IMR-90 (cell line): ENCODE measurements around the gene SLC25A25. TPM values are rescaled to one million over a fixed set of nuclear protein-coding genes. Genes with fewer than 3 reads are reported as not detected.

Experiments
- ATAC-seq: fragments of 200-7000 bp; cut with Tn5 transposase; 2 replicates; pipeline ENCODE4 v1.9.1; 2020; ENCODE audit warnings: low read depth, mild to moderate bottlenecking, moderate library complexity
- BruUV-seq: library from RNA; stranded (reverse); fragments of 400-500 nt; replicated peaks from 2 replicates; lab custom pipeline; 2021; lab: Mats Ljungman, UMichigan
- CTCF ChIA-PET: fragments of 300-600 bp; formaldehyde crosslinking; extraction: SDS; loops from one replicate; lab custom pipeline; 2021; ENCODE audit warnings: antibody characterized with exemption; lab: Yijun Ruan, JAX
- POLR2A ChIA-PET: fragments of 300-600 bp; sonication (Branson Sonifier 250); formaldehyde crosslinking; loops from one replicate; lab custom pipeline; 2022; ENCODE audit warnings: antibody characterized with exemption; ENCODE audit not compliant: unreplicated experiment; lab: Charles Lee
- DNase-seq: peaks from one replicate; pipeline ENCODE4 v3.0.0; 2013
- H2AFZ ChIP-seq: replicated peaks from 2 replicates; pipeline ENCODE3; 2013; ENCODE audit warnings: low read length, mild to moderate bottlenecking; ENCODE audit not compliant: poor library complexity
- H2AK5ac ChIP-seq: 2 replicates; pipeline ENCODE4 v1.6.1; 2013; ENCODE audit warnings: low read depth, low read length, inconsistent platforms
- H2AK9ac ChIP-seq: replicated peaks from 2 replicates; pipeline ENCODE3; 2013; ENCODE audit warnings: mild to moderate bottlenecking, low read depth, low read length, moderate library complexity; ENCODE audit not compliant: poor library complexity
- H2BK120ac ChIP-seq: 2 replicates; pipeline ENCODE4 v1.6.1; 2013; ENCODE audit warnings: low read depth, low read length, inconsistent platforms
- H2BK15ac ChIP-seq: 3 replicates; pipeline ENCODE4 v1.6.1; 2013; ENCODE audit warnings: low read depth, low read length, inconsistent platforms
- H2BK20ac ChIP-seq: 2 replicates; pipeline ENCODE4 v1.6.1; 2013; ENCODE audit warnings: low read depth, mild to moderate bottlenecking, inconsistent platforms, low read length, moderate library complexity
- H2BK5ac ChIP-seq: 2 replicates; pipeline ENCODE4 v1.6.1; 2013; ENCODE audit warnings: mild to moderate bottlenecking, low read depth, low read length, inconsistent platforms; ENCODE audit not compliant: poor library complexity, severe bottlenecking
- H3K14ac ChIP-seq: replicated peaks from 2 replicates; pipeline ENCODE4 v1.6.1; 2013; ENCODE audit warnings: low read depth, low read length, inconsistent platforms
- H3K18ac ChIP-seq: 2 replicates; pipeline ENCODE4 v1.6.1; 2013; ENCODE audit warnings: low read depth, low read length, control low read depth
- H3K23ac ChIP-seq: 2 replicates; pipeline ENCODE4 v1.6.1; 2013; ENCODE audit warnings: low read depth, low read length, inconsistent platforms
- H3K27ac ChIP-seq: 2 replicates; pipeline ENCODE4 v1.5.1; 2013; ENCODE audit warnings: mild to moderate bottlenecking, control low read depth, low read length; ENCODE audit not compliant: insufficient read depth
- H3K27me3 ChIP-seq: 2 replicates; pipeline ENCODE4 v1.6.1; 2013; ENCODE audit warnings: low read length; ENCODE audit not compliant: control insufficient read depth, insufficient read depth
- H3K36me3 ChIP-seq: 2 replicates; pipeline ENCODE4 v1.6.1; 2013; ENCODE audit warnings: low read length, mixed read lengths; ENCODE audit not compliant: control insufficient read depth, insufficient read depth
- H3K4ac ChIP-seq: 2 replicates; pipeline ENCODE4 v1.6.1; 2013; ENCODE audit warnings: low read depth, low read length, inconsistent platforms
- H3K4me1 ChIP-seq: 2 replicates; pipeline ENCODE4 v1.6.1; 2013; ENCODE audit warnings: low read length, mixed read lengths; ENCODE audit not compliant: control insufficient read depth, insufficient read depth
- H3K4me2 ChIP-seq: 2 replicates; pipeline ENCODE4 v1.6.1; 2013; ENCODE audit warnings: low read depth, mild to moderate bottlenecking, control low read depth, low read length, moderate library complexity
- H3K4me3 ChIP-seq: 2 replicates; pipeline ENCODE4 v1.5.1; 2013; ENCODE audit warnings: low read depth, mild to moderate bottlenecking, control low read depth, low read length, moderate library complexity; ENCODE audit not compliant: insufficient read depth
- H3K56ac ChIP-seq: 2 replicates; pipeline ENCODE4 v1.6.1; 2013; ENCODE audit warnings: low read length, inconsistent platforms; ENCODE audit not compliant: insufficient read depth; ENCODE audit errors: extremely low read depth
- H3K79me1 ChIP-seq, 2 experiments: 2 replicates each; pipeline ENCODE4 v1.6.1; 2013; ENCODE audit warnings: low read length in 2 of 2, inconsistent platforms in 1 of 2, low read depth in 1 of 2
- H3K9ac ChIP-seq: 2 replicates; pipeline ENCODE4 v1.6.1; 2013; ENCODE audit warnings: low read depth, low read length, control low read depth
- H3K9me1 ChIP-seq: 2 replicates; pipeline ENCODE4 v1.6.1; 2013; ENCODE audit warnings: low read length, inconsistent platforms; ENCODE audit not compliant: insufficient read depth
- H3K9me3 ChIP-seq: 2 replicates; pipeline ENCODE4 v1.6.1; 2013; ENCODE audit warnings: low read length; ENCODE audit not compliant: control insufficient read depth, insufficient read depth
- H4K20me1 ChIP-seq: 2 replicates; pipeline ENCODE4 v1.6.1; 2013; ENCODE audit warnings: low read length, inconsistent platforms; ENCODE audit not compliant: insufficient read depth
- H4K5ac ChIP-seq: 2 replicates; pipeline ENCODE4 v1.6.1; 2013; ENCODE audit warnings: mild to moderate bottlenecking, low read depth, low read length, control low read depth
- H4K8ac ChIP-seq, 2 experiments: 2 replicates each; pipeline ENCODE4 v1.6.1; 2013; ENCODE audit warnings: low read depth in 2 of 2, low read length in 2 of 2, control low read depth in 1 of 2, inconsistent platforms in 1 of 2
- H4K91ac ChIP-seq: 2 replicates; pipeline ENCODE4 v1.6.1; 2013; ENCODE audit warnings: low read depth, low read length, inconsistent platforms; ENCODE audit not compliant: insufficient read depth
- BHLHE40 ChIP-seq: fragments of 150-350 bp; IDR thresholded peaks from 2 replicates; pipeline ENCODE4 v1.6.1; 2016; ENCODE audit warnings: mild to moderate bottlenecking, low read depth, low read length
- CHD1 ChIP-seq: IDR thresholded peaks from 2 replicates; pipeline ENCODE4 v1.6.1; 2012; ENCODE audit warnings: low read depth, low read length, improper control_type of control experiment
- CTCF ChIP-seq: conservative IDR thresholded peaks from 2 replicates; pipeline ENCODE4 v1.5.1; 2012; ENCODE audit warnings: mild to moderate bottlenecking, low read depth, low read length, improper control_type of control experiment
- RCOR1 ChIP-seq: IDR thresholded peaks from 2 replicates; pipeline ENCODE4 v1.6.1; 2012; ENCODE audit warnings: mild to moderate bottlenecking, low read length, improper control_type of control experiment; ENCODE audit not compliant: insufficient replicate concordance
- RFX5 ChIP-seq: IDR thresholded peaks from 2 replicates; pipeline ENCODE4 v1.8.0; 2012; ENCODE audit warnings: low read depth, mild to moderate bottlenecking, low read length, moderate library complexity
- USF2 ChIP-seq: fragments of 150-350 bp; IDR thresholded peaks from 2 replicates; pipeline ENCODE4 v1.6.1; 2017; ENCODE audit warnings: mild to moderate bottlenecking, antibody characterized with exemption, low read length, low read depth
- WGBS, 2 experiments: methylation state at CpG; one replicate each; pipeline versions ENCODE4 v1.1.5 to v1.1.7; 2013; ENCODE audit warnings: missing lambda C conversion rate in 2 of 2; ENCODE audit not compliant: insufficient read length in 1 of 2; ENCODE audit errors: extremely low coverage in 2 of 2; 5-methylcytosine and 5-hydroxymethylcytosine counted together
- dilution Hi-C: fragments of 300-500 bp; cut with HindIII; formaldehyde crosslinking; loops from one replicate; pipeline ENCODE4 v1.14.3; 2018; ENCODE audit warnings: low sequenced_read_pairs; ENCODE audit not compliant: unreplicated experiment
- in situ Hi-C: fragments of 300-500 bp; cut with MboI; formaldehyde crosslinking; loops from 3 replicates; pipeline ENCODE4 v1.14.3; 2019; ENCODE audit warnings: low sequenced_read_pairs, inconsistent platforms, mixed read lengths
- intact Hi-C: fragments of 100-400 bp; cut with micrococcal nuclease; formaldehyde crosslinking; loops from 2 replicates; pipeline ENCODE4 v1.10.0; 2022
- polyA plus RNA-seq, 3 experiments: library from polyadenylated mRNA; depleted of rRNA; stranded (reverse); fragments of >200 nt; gene quantifications; 2 replicates each; pipeline ENCODE4 v1.2.3, GENCODE V29; 2012; ENCODE audit warnings: low replicate concordance in 1 of 3
- total RNA-seq: library from RNA; depleted of rRNA; stranded (reverse); fragments of >200 nt; gene quantifications from 2 replicates; pipeline ENCODE4 v1.2.3, GENCODE V29; 2012

Gene SLC25A25
- total and polyA plus RNA-seq, 2 of the 4 experiments (the other 2 are of a cell fraction) = 14.0 to 17.9 TPM

GRCh38 chr9:128125580-128126354, 57.7 kb downstream of the SLC25A25 start:
- no peak overlapping the region for H2BK120ac ChIP-seq
- no peak overlapping the region for H2AK5ac ChIP-seq
- H3K14ac ChIP-seq = no peak overlapping the region
- H2BK20ac ChIP-seq = no peak overlapping the region
- H3K27me3 ChIP-seq = no peaks in the 10 kb centered on the region
- H4K91ac ChIP-seq = no peak overlapping the region
- H3K79me1 ChIP-seq = peaks cover 9 to 39% of the 10 kb centered on the region in 2 experiments; a peak in 3 of 4 replicates
- peaks cover 10% of the 10 kb centered on the region for H3K9me1 ChIP-seq
- H2BK15ac ChIP-seq = no peak overlapping the region
- no peak overlapping the region for H2AFZ ChIP-seq
- peak overlapping the region; percentile 43; the same call in 1 of the 2 replicates for H3K4ac ChIP-seq
- H3K56ac ChIP-seq = no peak overlapping the region
- no peak overlapping the region for H3K18ac ChIP-seq
- CTCF ChIA-PET = interaction anchor here (1.9 kb wide), 1 partner anchor 8 kb away, joined by 6 read pairs; no protein-coding TSS in a partner anchor
- 0 out of 2 replicates have a peak overlapping the region, but pooled peaks have one; percentile 15 for H3K23ac ChIP-seq
- H4K8ac ChIP-seq = no peak overlapping the region
- dilution Hi-C loops = no loop called here
- in situ Hi-C loops = no loop called here
- H2AK9ac ChIP-seq = peak overlapping the region; percentile 55
- no peak overlapping the region for H4K5ac ChIP-seq
- no peak for ATAC-seq
- WGBS, 2 experiments = 60% methylated on average over 1 of the region's 10 CpGs; no CpG with 5 or more reads in 1 of the 2 experiments
- H3K9me3 ChIP-seq = no peaks in the 10 kb centered on the region
- no peak overlapping the region for H3K27ac ChIP-seq
- BruUV-seq = no TSS peak
- H3K4me2 ChIP-seq = no peak overlapping the region; the same call in 1 of the 2 replicates
- TF ChIP-seq CHD1 (no peak), BHLHE40 (no peak), USF2 (no peak), RFX5 (no peak), CTCF (no peak), RCOR1 (no peak)
- H2BK5ac ChIP-seq = no peak overlapping the region
- no peak overlapping the region for H3K9ac ChIP-seq
- peaks cover 22% of the 10 kb centered on the region for H3K36me3 ChIP-seq
- POLR2A ChIA-PET = no interaction called here
- H3K4me3 ChIP-seq = no peak overlapping the region
- peaks cover 10% of the 10 kb centered on the region; the same call in 1 of the 2 replicates for H3K4me1 ChIP-seq
- DNase-seq = no peak
- intact Hi-C loops = no loop called here
- H4K20me1 ChIP-seq = peaks cover 17% of the 10 kb centered on the region; the same call in 1 of the 2 replicates
